ENCODE data around the gene CILP. TPM values are rescaled to one million over a fixed set of nuclear protein-coding genes. Genes with fewer than 3 reads are reported as not detected.

The CILP gene
- total RNA-seq, 1 donor from 2014 or later: 0.12 TPM

DNA sequence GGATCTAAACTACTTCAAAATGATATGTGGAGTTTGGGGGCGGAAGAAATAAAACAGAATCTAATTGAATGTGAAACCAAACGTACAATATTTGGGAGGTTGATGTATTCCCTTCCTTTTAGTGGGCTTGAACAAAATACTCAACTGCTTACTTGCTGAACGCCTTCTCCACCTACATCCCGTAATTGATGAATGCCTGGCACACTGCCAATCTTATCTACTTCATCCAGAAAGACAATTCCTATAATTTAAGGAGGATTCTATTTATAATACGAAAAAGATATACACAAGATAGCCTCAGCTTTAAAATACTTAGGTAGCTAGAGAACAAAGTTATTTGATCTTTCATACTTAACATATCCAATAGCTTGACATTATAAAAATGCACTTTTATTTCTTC, 54.6 kb downstream of the CILP start:
- Mint-ChIP-seq H3K27me3 (ENCODE audit: low read depth) (no peaks in the 10 kb centered on the region), H3K27ac (ENCODE audit: unreplicated experiment) (no peak overlapping the region), H3K9me3 (no peaks in the 10 kb centered on the region), H3K4me3 (no peak overlapping the region), H3K36me3 (ENCODE audit: low read depth) (peaks cover 9% of the 10 kb centered on the region), H3K4me1 (no peaks in the 10 kb centered on the region)
- no peak for DNase-seq (ENCODE audit: low read depth, low spot score)
- TF ChIP-seq, protein P1, sequence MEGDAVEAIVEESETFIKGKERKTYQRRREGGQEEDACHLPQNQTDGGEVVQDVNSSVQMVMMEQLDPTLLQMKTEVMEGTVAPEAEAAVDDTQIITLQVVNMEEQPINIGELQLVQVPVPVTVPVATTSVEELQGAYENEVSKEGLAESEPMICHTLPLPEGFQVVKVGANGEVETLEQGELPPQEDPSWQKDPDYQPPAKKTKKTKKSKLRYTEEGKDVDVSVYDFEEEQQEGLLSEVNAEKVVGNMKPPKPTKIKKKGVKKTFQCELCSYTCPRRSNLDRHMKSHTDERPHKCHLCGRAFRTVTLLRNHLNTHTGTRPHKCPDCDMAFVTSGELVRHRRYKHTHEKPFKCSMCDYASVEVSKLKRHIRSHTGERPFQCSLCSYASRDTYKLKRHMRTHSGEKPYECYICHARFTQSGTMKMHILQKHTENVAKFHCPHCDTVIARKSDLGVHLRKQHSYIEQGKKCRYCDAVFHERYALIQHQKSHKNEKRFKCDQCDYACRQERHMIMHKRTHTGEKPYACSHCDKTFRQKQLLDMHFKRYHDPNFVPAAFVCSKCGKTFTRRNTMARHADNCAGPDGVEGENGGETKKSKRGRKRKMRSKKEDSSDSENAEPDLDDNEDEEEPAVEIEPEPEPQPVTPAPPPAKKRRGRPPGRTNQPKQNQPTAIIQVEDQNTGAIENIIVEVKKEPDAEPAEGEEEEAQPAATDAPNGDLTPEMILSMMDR (conservative IDR thresholded peaks at IDR 0.05): no peak

DNA sequence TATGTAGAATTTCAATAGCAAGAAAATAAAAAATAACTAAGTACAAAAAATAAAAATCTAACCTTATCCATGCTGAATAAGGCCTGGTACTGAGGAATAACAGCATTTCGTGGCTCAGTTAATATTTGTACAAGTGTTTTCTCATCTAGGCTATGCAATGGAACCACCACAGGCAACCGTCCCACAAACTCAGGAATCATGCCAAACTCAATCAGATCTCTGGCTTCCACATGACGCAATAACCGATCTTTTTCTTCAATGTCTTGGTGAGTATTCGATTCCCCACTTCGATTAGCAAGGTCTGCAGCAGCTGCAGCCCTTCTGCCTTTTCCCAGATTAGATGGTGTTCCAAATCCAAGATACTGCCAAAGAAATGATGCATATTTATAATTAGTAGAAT, 56.6 kb downstream of the CILP start:
- Mint-ChIP-seq H3K4me1 (no peaks in the 10 kb centered on the region), H3K4me3 (no peak overlapping the region), H3K27ac (ENCODE audit: unreplicated experiment) (no peak overlapping the region), H3K27me3 (ENCODE audit: low read depth) (no peaks in the 10 kb centered on the region), H3K9me3 (no peaks in the 10 kb centered on the region), H3K36me3 (ENCODE audit: low read depth) (peaks cover 12% of the 10 kb centered on the region)
- TF ChIP-seq, protein P1 (conservative IDR thresholded peaks at IDR 0.05): no peak
- no peak for DNase-seq (ENCODE audit: low read depth, low spot score)

DNA sequence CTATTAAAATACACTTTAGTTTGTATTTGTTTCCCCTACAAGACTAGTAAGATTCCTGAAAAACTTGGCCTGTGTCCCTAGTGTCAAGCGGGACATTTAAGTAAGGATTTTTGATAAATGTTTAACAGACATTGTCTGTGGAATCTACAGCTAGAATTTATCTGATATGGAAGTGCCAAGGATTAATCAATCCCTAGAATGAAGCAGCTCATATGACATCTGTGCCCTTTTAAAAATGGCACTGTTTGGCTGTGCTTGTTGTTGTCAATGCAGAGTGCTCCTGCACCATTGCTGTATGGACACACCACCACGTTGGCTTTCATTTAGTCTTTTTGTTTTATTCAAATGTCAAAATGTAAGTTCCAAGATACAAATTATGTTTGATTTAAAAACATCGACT, 63.4 kb downstream of the CILP start:
- Mint-ChIP-seq H3K36me3 (ENCODE audit: low read depth) (peaks cover 5% of the 10 kb centered on the region), H3K27me3 (ENCODE audit: low read depth) (no peaks in the 10 kb centered on the region), H3K4me3 (no peak overlapping the region), H3K9me3 (no peaks in the 10 kb centered on the region), H3K27ac (ENCODE audit: unreplicated experiment) (no peak overlapping the region), H3K4me1 (no peaks in the 10 kb centered on the region)
- TF ChIP-seq, protein P1 (conservative IDR thresholded peaks at IDR 0.05): no peak
- no peak for DNase-seq (ENCODE audit: low read depth, low spot score)

DNA sequence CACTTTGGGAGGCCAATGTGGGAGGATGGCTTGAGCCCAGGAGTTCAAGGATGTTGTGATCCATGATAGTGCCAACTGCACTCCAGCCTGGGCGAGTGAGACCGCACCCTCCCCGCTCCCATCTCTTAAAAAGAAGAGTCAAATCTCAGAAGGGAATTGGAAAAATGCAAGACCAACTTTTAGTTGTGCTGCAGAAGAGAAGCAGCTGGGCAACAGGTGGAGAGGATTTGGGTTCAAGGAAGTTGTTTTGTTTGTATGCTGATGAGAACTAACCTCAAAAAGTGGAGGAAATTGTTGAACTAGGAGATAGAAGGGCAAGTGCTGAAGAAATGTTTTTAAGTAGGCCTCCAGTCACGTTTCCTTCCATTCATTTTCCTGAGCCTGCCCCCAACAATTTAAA, 64.8 kb downstream of the CILP start:
- H3K36me3 Mint-ChIP-seq (ENCODE audit: low read depth): peaks cover 1% of the 10 kb centered on the region
- TF ChIP-seq, protein P1 (conservative IDR thresholded peaks at IDR 0.05): no peak
- no peak overlapping the region for H3K27ac Mint-ChIP-seq (ENCODE audit: unreplicated experiment)
- no peak overlapping the region for H3K4me3 Mint-ChIP-seq
- no peaks in the 10 kb centered on the region for H3K9me3 Mint-ChIP-seq
- H3K27me3 Mint-ChIP-seq (ENCODE audit: low read depth): no peaks in the 10 kb centered on the region
- H3K4me1 Mint-ChIP-seq: no peaks in the 10 kb centered on the region
- no peak for DNase-seq (ENCODE audit: low read depth, low spot score)

Other genes starting within 250 kb of the CILP start
- 71.8 and 73.5 TPM in 2 replicates for gene SPG21, start 221.6 kb downstream of the CILP start, total RNA-seq
- 18.8 and 20.5 TPM in 2 replicates for gene MTFMT, start 181.8 kb downstream of the CILP start, total RNA-seq
- not detected in 2 replicates for gene SLC51B, start 166.1 kb downstream of the CILP start, total RNA-seq
- gene RASL12, start 143.5 kb downstream of the CILP start, total RNA-seq: 1.5 and 1.8 TPM in 2 replicates
- gene KBTBD13, start 134.7 kb downstream of the CILP start, total RNA-seq: not detected in 2 replicates
- 3.6 and 4.5 TPM in 2 replicates for gene UBAP1L, start 96.3 kb downstream of the CILP start, total RNA-seq
- gene PDCD7, start 77.7 kb downstream of the CILP start, total RNA-seq: 37.0 and 40.8 TPM in 2 replicates
- 42.0 and 42.2 TPM in 2 replicates for gene CLPX, start 26.1 kb downstream of the CILP start, total RNA-seq
- 14.8 and 15.5 TPM in 2 replicates for gene PARP16, start 75.4 kb upstream of the CILP start, total RNA-seq
- gene RNU5A-1, start 84.6 kb upstream of the CILP start, total RNA-seq: not detected in 2 replicates
- gene RNU5B-1, start 93.2 kb upstream of the CILP start, total RNA-seq: 17.2 TPM in 1 of 2 replicates, not detected in the other
- 298 and 300 TPM in 2 replicates for gene IGDCC3, start 166.5 kb upstream of the CILP start, total RNA-seq
- 19.8 and 19.9 TPM in 2 replicates for gene IGDCC4, start 211.5 kb upstream of the CILP start, total RNA-seq